ENCODE results near the gene KIRREL3. TPM values are rescaled to one million over a fixed set of nuclear protein-coding genes. Genes with fewer than 3 reads are reported as not detected.

The KIRREL3 gene
- total and polyA plus RNA-seq, 9 of the 15 experiments (the other 6 are each of a cell fraction or from before 2014, with no cell fraction given) = 0.04 to 0.10 TPM; not detected in 7

DNA sequence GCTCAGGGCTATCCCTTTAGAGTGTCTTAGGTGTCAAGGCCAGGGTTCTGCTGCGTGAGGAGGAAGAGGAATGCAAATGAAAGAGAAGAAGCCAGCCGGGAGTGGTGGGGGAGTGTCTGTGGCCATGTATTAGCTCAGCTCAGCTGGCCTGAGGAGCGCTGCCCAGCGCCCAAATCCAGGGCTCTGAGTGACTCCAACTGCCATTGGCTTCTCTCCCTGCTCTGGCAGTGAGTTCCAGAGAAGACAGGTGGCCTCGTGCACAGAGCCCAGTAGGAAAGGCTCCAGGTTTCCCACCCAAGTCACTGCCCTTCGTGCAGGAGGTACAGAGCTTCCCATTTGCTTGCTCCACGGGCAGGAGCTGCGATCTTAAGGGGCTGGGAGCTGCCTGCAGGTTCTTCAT, 302.0 kb downstream of the KIRREL3 start:
- WGBS (ENCODE audit: insufficient coverage, low coverage, missing lambda C conversion rate) = 0% methylated on average over 8 of the region's 8 CpGs

More for the DNA sequence above, 302.0 kb downstream of the KIRREL3 start:
- H3K4me2 ChIP-seq (ENCODE audit: insufficient read depth, low read length) = no peak overlapping the region
- H3K9me1 ChIP-seq (ENCODE audit: control insufficient read depth, insufficient read depth, low read length) = no peaks in the 10 kb centered on the region
- BruUV-seq (replicated peaks) = no TSS peak
- no peak overlapping the region for H2AFZ ChIP-seq (ENCODE audit: low read depth, low read length)
- no peak overlapping the region for H3K27ac ChIP-seq (ENCODE audit: extremely low read depth, low read depth, low read length)
- intact Hi-C loops (cut with micrococcal nuclease) (no loop called here), in situ Hi-C loops (cut with MboI) (no loop called here)
- ATAC-seq = no peak
- ChIA-PET CTCF (ENCODE audit: low intra/inter-chr PET ratio) (no interaction called here), POLR2A (no interaction called here)
- FAIRE-seq = no peak
- peaks cover 4% of the 10 kb centered on the region; the same call in 1 of the 2 replicates for H4K20me1 ChIP-seq (replicated peaks; ENCODE audit: control insufficient read depth, insufficient read depth, low read length)
- peaks cover 7 to 32% of the 10 kb centered on the region in 2 experiments; a peak in 4 of 5 replicates for H3K27me3 ChIP-seq (ENCODE audit: control insufficient read depth in 2 of 2, insufficient read depth in 2 of 2, low read length in 2 of 2)
- DNase-seq (ENCODE audit: extremely low read depth in 1 of 4, low spot score in 3 of 4) = no peak
- TF ChIP-seq FOXJ2 (tag; IDR thresholded peaks at IDR 0.05) (no peak), SIRT6 (IDR thresholded peaks at IDR 0.05; ENCODE audit: low read depth, low read length) (no peak), KLF10 (CRISPR knock-in tag; IDR thresholded peaks at IDR 0.05) (no peak), FOXA1 (IDR thresholded peaks at IDR 0.05; ENCODE audit: borderline replicate concordance) (no peak), PHF21A (IDR thresholded peaks at IDR 0.05; ENCODE audit: borderline replicate concordance, low read depth) (no peak), ARID1B (IDR thresholded peaks at IDR 0.05) (no peak), TEAD2 (tag; IDR thresholded peaks at IDR 0.05) (no peak), POLR2AphosphoS5 (IDR thresholded peaks at IDR 0.05; ENCODE audit: control insufficient read depth, insufficient read depth, low read depth, low read length) (no peak), RAD21 (CRISPR knock-in tag; conservative IDR thresholded peaks at IDR 0.05 in 1 of 2, IDR thresholded peaks at IDR 0.05 in 1 of 2) (no peak), ILK (tag; IDR thresholded peaks at IDR 0.05; ENCODE audit: borderline replicate concordance, low read depth) (no peak), CAMTA2 (CRISPR knock-in tag; conservative IDR thresholded peaks at IDR 0.05) (no peak)
- TF ChIP-seq, protein P1, sequence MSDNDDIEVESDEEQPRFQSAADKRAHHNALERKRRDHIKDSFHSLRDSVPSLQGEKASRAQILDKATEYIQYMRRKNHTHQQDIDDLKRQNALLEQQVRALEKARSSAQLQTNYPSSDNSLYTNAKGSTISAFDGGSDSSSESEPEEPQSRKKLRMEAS (CRISPR knock-in tag; IDR thresholded peaks at IDR 0.05) = no peak
- TF ChIP-seq, protein P2, sequence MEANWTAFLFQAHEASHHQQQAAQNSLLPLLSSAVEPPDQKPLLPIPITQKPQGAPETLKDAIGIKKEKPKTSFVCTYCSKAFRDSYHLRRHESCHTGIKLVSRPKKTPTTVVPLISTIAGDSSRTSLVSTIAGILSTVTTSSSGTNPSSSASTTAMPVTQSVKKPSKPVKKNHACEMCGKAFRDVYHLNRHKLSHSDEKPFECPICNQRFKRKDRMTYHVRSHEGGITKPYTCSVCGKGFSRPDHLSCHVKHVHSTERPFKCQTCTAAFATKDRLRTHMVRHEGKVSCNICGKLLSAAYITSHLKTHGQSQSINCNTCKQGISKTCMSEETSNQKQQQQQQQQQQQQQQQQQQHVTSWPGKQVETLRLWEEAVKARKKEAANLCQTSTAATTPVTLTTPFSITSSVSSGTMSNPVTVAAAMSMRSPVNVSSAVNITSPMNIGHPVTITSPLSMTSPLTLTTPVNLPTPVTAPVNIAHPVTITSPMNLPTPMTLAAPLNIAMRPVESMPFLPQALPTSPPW (CRISPR knock-in tag; IDR thresholded peaks at IDR 0.05) = no peak
- H3K9ac ChIP-seq (ENCODE audit: insufficient read depth in 1 of 2, low read depth in 2 of 2, low read length in 2 of 2) = no peak overlapping the region
- no peaks in the 10 kb centered on the region for H3K4me1 ChIP-seq (replicated peaks in 1 of 2; ENCODE audit: control insufficient read depth in 2 of 2, insufficient read depth in 2 of 2, low read length in 2 of 2)
- no peaks in the 10 kb centered on the region for H3K9me3 ChIP-seq (replicated peaks; ENCODE audit: control insufficient read depth, insufficient read depth, low read depth, low read length)
- no peaks in the 10 kb centered on the region for H3K36me3 ChIP-seq (ENCODE audit: control insufficient read depth, insufficient read depth, low read length)
- no peaks in the 10 kb centered on the region for H3K79me2 ChIP-seq (ENCODE audit: control insufficient read depth, insufficient read depth, low read length)
- no peak overlapping the region for H3K4me3 ChIP-seq

Measured in K562 (cell line).